Measurements from ENCODE around the gene RAP1GDS1.

Gene RAP1GDS1

DNA sequence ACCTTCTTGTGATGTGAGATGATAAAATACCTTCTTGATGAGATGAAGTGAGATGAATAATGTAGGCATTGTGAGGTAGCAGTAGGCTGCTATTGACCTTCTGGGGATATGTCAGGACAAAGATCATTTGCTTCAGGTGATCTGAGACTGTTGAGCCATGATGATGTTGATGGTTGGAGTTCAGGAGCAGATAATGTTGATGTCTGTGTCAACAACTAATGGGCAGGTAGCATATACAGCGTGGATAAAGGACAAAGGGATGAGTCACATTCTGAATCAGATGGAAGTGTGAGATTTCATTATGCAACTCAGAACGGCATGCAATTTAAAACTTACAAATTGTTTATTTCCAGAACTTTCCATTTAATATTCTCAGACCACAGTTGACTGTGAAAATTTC lies 57.3 kb downstream of the RAP1GDS1 start:
- ChIA-PET CTCF (no interaction called here), POLR2A (no interaction called here)
- TF ChIP-seq, protein P1, sequence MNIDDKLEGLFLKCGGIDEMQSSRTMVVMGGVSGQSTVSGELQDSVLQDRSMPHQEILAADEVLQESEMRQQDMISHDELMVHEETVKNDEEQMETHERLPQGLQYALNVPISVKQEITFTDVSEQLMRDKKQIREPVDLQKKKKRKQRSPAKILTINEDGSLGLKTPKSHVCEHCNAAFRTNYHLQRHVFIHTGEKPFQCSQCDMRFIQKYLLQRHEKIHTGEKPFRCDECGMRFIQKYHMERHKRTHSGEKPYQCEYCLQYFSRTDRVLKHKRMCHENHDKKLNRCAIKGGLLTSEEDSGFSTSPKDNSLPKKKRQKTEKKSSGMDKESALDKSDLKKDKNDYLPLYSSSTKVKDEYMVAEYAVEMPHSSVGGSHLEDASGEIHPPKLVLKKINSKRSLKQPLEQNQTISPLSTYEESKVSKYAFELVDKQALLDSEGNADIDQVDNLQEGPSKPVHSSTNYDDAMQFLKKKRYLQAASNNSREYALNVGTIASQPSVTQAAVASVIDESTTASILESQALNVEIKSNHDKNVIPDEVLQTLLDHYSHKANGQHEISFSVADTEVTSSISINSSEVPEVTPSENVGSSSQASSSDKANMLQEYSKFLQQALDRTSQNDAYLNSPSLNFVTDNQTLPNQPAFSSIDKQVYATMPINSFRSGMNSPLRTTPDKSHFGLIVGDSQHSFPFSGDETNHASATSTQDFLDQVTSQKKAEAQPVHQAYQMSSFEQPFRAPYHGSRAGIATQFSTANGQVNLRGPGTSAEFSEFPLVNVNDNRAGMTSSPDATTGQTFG (tag by site-specific recombination; IDR thresholded peaks at IDR 0.05; ENCODE audit: borderline replicate concordance) = no peak
- no peak for TF ChIP-seq ZNF624 (tag by site-specific recombination; IDR thresholded peaks at IDR 0.05)
- TF ChIP-seq, protein P2, sequence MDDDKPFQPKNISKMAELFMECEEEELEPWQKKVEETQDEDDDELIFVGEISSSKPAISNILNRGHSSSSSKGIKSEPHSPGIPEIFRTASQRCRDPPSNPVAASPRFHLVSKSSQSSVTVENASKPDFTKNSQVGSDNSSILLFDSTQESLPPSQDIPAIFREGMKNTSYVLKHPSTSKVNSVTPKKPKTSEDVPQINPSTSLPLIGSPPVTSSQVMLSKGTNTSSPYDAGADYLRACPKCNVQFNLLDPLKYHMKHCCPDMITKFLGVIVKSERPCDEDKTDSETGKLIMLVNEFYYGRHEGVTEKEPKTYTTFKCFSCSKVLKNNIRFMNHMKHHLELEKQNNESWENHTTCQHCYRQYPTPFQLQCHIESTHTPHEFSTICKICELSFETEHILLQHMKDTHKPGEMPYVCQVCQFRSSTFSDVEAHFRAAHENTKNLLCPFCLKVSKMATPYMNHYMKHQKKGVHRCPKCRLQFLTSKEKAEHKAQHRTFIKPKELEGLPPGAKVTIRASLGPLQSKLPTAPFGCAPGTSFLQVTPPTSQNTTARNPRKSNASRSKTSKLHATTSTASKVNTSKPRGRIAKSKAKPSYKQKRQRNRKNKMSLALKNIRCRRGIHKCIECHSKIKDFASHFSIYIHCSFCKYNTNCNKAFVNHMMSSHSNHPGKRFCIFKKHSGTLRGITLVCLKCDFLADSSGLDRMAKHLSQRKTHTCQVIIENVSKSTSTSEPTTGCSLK (tag by site-specific recombination; IDR thresholded peaks at IDR 0.05) = no peak
- TF ChIP-seq ZNF157 (tag by site-specific recombination; IDR thresholded peaks at IDR 0.05) = no peak
- no peak for TF ChIP-seq ZNF354C (tag by site-specific recombination; IDR thresholded peaks at IDR 0.05; ENCODE audit: borderline replicate concordance, low read depth)
- no peak for TF ChIP-seq ZNF239 (tag by site-specific recombination; IDR thresholded peaks at IDR 0.05)
- TF ChIP-seq SP2 (tag by site-specific recombination; IDR thresholded peaks at IDR 0.05) = no peak
- TF ChIP-seq, protein P3, sequence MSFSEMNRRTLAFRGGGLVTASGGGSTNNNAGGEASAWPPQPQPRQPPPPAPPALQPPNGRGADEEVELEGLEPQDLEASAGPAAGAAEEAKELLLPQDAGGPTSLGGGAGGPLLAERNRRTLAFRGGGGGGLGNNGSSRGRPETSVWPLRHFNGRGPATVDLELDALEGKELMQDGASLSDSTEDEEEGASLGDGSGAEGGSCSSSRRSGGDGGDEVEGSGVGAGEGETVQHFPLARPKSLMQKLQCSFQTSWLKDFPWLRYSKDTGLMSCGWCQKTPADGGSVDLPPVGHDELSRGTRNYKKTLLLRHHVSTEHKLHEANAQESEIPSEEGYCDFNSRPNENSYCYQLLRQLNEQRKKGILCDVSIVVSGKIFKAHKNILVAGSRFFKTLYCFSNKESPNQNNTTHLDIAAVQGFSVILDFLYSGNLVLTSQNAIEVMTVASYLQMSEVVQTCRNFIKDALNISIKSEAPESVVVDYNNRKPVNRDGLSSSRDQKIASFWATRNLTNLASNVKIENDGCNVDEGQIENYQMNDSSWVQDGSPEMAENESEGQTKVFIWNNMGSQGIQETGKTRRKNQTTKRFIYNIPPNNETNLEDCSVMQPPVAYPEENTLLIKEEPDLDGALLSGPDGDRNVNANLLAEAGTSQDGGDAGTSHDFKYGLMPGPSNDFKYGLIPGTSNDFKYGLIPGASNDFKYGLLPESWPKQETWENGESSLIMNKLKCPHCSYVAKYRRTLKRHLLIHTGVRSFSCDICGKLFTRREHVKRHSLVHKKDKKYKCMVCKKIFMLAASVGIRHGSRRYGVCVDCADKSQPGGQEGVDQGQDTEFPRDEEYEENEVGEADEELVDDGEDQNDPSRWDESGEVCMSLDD (tag by site-specific recombination; IDR thresholded peaks at IDR 0.05) = no peak
- TF ChIP-seq PRDM1 (tag by site-specific recombination; IDR thresholded peaks at IDR 0.05) = no peak
- TF ChIP-seq, protein P4, sequence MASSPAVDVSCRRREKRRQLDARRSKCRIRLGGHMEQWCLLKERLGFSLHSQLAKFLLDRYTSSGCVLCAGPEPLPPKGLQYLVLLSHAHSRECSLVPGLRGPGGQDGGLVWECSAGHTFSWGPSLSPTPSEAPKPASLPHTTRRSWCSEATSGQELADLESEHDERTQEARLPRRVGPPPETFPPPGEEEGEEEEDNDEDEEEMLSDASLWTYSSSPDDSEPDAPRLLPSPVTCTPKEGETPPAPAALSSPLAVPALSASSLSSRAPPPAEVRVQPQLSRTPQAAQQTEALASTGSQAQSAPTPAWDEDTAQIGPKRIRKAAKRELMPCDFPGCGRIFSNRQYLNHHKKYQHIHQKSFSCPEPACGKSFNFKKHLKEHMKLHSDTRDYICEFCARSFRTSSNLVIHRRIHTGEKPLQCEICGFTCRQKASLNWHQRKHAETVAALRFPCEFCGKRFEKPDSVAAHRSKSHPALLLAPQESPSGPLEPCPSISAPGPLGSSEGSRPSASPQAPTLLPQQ (tag by site-specific recombination; IDR thresholded peaks at IDR 0.05) = no peak
- no peaks in the 10 kb centered on the region for H3K4me1 ChIP-seq (ENCODE audit: control insufficient read depth, insufficient read depth, low read length)
- no peaks in the 10 kb centered on the region; a peak in 1 of 3 replicates for H3K36me3 ChIP-seq (ENCODE audit: control insufficient read depth in 2 of 2, insufficient read depth in 1 of 2, low read length in 2 of 2)
- H3K9me3 ChIP-seq (ENCODE audit: control insufficient read depth, insufficient read depth, low read depth, low read length) = no peaks in the 10 kb centered on the region
- no peak overlapping the region for H3K27ac ChIP-seq (ENCODE audit: extremely low read depth, low read depth, low read length)
- H3K4me3 ChIP-seq (ENCODE audit: low read depth, low read length) = no peak overlapping the region

DNA sequence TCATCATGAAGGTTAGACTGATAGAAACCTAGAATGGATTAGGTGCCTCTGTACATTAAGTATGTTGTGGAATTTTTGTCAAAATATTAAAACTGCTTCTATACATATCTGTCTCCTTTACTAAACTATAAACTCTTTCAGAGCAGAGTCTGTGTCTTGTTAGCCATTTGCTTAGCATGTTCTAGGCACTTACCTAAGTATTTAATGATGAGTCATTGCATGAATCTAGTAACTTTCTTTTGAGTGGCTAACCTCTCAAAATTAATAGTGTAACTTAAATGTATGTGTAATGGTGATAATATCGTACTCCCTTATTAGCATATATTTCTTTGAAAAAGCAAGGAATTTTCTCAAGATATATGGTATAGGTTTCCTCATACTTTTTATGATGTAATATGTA lies 57.8 kb downstream of the RAP1GDS1 start:
- Histone ChIP-seq H3K4me3 (ENCODE audit: low read depth, low read length) (no peak overlapping the region), H3K36me3 (ENCODE audit: control insufficient read depth in 2 of 2, insufficient read depth in 1 of 2, low read length in 2 of 2) (no peaks in the 10 kb centered on the region; a peak in 1 of 3 replicates), H3K27ac (ENCODE audit: extremely low read depth, low read depth, low read length) (no peak overlapping the region), H3K9me3 (ENCODE audit: control insufficient read depth, insufficient read depth, low read depth, low read length) (no peaks in the 10 kb centered on the region), H3K4me1 (ENCODE audit: control insufficient read depth, insufficient read depth, low read length) (no peaks in the 10 kb centered on the region)
- POLR2A ChIA-PET = no interaction called here
- CTCF ChIA-PET = no interaction called here
- TF ChIP-seq, protein P5, sequence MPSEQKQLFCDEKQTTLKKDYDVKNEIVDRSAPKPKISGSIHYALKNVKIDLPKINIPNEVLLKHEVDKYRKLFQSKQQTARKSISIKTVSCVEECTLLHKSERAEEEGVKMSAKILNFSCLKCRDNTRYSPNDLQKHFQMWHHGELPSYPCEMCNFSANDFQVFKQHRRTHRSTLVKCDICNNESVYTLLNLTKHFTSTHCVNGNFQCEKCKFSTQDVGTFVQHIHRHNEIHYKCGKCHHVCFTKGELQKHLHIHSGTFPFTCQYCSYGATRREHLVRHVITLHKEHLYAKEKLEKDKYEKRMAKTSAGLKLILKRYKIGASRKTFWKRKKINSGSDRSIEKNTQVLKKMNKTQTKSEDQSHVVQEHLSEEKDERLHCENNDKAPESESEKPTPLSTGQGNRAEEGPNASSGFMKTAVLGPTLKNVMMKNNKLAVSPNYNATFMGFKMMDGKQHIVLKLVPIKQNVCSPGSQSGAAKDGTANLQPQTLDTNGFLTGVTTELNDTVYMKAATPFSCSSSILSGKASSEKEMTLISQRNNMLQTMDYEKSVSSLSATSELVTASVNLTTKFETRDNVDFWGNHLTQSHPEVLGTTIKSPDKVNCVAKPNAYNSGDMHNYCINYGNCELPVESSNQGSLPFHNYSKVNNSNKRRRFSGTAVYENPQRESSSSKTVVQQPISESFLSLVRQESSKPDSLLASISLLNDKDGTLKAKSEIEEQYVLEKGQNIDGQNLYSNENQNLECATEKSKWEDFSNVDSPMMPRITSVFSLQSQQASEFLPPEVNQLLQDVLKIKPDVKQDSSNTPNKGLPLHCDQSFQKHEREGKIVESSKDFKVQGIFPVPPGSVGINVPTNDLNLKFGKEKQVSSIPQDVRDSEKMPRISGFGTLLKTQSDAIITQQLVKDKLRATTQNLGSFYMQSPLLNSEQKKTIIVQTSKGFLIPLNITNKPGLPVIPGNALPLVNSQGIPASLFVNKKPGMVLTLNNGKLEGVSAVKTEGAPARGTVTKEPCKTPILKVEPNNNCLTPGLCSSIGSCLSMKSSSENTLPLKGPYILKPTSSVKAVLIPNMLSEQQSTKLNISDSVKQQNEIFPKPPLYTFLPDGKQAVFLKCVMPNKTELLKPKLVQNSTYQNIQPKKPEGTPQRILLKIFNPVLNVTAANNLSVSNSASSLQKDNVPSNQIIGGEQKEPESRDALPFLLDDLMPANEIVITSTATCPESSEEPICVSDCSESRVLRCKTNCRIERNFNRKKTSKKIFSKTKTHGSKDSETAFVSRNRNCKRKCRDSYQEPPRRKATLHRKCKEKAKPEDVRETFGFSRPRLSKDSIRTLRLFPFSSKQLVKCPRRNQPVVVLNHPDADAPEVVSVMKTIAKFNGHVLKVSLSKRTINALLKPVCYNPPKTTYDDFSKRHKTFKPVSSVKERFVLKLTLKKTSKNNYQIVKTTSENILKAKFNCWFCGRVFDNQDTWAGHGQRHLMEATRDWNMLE (tag by site-specific recombination; conservative IDR thresholded peaks at IDR 0.05; ENCODE audit: low read depth) = no peak
- TF ChIP-seq, protein P6, sequence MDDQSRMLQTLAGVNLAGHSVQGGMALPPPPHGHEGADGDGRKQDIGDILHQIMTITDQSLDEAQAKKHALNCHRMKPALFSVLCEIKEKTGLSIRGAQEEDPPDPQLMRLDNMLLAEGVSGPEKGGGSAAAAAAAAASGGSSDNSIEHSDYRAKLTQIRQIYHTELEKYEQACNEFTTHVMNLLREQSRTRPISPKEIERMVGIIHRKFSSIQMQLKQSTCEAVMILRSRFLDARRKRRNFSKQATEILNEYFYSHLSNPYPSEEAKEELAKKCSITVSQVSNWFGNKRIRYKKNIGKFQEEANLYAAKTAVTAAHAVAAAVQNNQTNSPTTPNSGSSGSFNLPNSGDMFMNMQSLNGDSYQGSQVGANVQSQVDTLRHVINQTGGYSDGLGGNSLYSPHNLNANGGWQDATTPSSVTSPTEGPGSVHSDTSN (CRISPR knock-in tag; IDR thresholded peaks at IDR 0.05) = no peak
- TF ChIP-seq ZNF324 (tag by site-specific recombination; IDR thresholded peaks at IDR 0.05) (no peak), TCF7L2 (IDR thresholded peaks at IDR 0.05; ENCODE audit: borderline replicate concordance, low read depth, low read length) (no peak), ZNF37A (tag by site-specific recombination; IDR thresholded peaks at IDR 0.05) (no peak), ZNF266 (tag by site-specific recombination; IDR thresholded peaks at IDR 0.05; ENCODE audit: low read depth) (no peak), ZNF560 (tag by site-specific recombination; IDR thresholded peaks at IDR 0.05; ENCODE audit: borderline replicate concordance) (no peak)
- TF ChIP-seq, protein P7, sequence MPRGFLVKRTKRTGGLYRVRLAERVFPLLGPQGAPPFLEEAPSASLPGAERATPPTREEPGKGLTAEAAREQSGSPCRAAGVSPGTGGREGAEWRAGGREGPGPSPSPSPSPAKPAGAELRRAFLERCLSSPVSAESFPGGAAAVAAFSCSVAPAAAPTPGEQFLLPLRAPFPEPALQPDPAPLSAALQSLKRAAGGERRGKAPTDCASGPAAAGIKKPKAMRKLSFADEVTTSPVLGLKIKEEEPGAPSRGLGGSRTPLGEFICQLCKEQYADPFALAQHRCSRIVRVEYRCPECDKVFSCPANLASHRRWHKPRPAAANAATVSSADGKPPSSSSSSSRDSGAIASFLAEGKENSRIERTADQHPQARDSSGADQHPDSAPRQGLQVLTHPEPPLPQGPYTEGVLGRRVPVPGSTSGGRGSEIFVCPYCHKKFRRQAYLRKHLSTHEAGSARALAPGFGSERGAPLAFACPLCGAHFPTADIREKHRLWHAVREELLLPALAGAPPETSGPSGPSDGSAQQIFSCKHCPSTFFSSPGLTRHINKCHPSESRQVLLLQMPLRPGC (tag by site-specific recombination; IDR thresholded peaks at IDR 0.05) = no peak
